PFSK-1 (cell line): ENCODE measurements around the gene GARIN5B.

Experiments used
- POLR2AphosphoS5 ChIP-seq: IDR thresholded peaks from 2 replicates; pipeline ENCODE4 v1.6.1; 2012; ENCODE audit warnings: low read depth, mild to moderate bottlenecking, control low read depth, low read length, moderate library complexity
- TAF1 ChIP-seq: IDR thresholded peaks from 2 replicates; pipeline ENCODE4 v1.6.1; 2012; ENCODE audit warnings: low read length, control low read depth, borderline replicate concordance; ENCODE audit not compliant: insufficient read depth
- TF ChIP-seq, protein P1 (sequence below), 2 experiments: IDR thresholded peaks; 2 replicates each; pipeline versions ENCODE4 v1.6.1 to v1.8.0; 2011 to 2012; ENCODE audit warnings: low read depth in 2 of 2, low read length in 2 of 2, control low read depth in 1 of 2, inconsistent platforms in 1 of 2, mild to moderate bottlenecking in 1 of 2, moderate library complexity in 1 of 2; ENCODE audit not compliant: insufficient read depth in 1 of 2

- TF ChIP-seq, protein P1, sequence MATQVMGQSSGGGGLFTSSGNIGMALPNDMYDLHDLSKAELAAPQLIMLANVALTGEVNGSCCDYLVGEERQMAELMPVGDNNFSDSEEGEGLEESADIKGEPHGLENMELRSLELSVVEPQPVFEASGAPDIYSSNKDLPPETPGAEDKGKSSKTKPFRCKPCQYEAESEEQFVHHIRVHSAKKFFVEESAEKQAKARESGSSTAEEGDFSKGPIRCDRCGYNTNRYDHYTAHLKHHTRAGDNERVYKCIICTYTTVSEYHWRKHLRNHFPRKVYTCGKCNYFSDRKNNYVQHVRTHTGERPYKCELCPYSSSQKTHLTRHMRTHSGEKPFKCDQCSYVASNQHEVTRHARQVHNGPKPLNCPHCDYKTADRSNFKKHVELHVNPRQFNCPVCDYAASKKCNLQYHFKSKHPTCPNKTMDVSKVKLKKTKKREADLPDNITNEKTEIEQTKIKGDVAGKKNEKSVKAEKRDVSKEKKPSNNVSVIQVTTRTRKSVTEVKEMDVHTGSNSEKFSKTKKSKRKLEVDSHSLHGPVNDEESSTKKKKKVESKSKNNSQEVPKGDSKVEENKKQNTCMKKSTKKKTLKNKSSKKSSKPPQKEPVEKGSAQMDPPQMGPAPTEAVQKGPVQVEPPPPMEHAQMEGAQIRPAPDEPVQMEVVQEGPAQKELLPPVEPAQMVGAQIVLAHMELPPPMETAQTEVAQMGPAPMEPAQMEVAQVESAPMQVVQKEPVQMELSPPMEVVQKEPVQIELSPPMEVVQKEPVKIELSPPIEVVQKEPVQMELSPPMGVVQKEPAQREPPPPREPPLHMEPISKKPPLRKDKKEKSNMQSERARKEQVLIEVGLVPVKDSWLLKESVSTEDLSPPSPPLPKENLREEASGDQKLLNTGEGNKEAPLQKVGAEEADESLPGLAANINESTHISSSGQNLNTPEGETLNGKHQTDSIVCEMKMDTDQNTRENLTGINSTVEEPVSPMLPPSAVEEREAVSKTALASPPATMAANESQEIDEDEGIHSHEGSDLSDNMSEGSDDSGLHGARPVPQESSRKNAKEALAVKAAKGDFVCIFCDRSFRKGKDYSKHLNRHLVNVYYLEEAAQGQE (IDR thresholded peaks at IDR 0.05; ENCODE audit: insufficient read depth in 1 of 2, low read depth in 2 of 2, low read length in 2 of 2) = no peak
- no peak for TF ChIP-seq POLR2AphosphoS5
- TF ChIP-seq TAF1 = no peak
Measured at GRCh38 chr19:55312621-55313512, 50.2 kb downstream of the GARIN5B start.
